Measurements from ENCODE around the gene CAMTA1. TPM values are rescaled to one million over a fixed set of nuclear protein-coding genes. Genes with fewer than 3 reads are reported as not detected.

The CAMTA1 gene
- total RNA-seq, 6 experiments from 2014 or later = 78.1 to 96.6 (median 86.1) TPM

DNA sequence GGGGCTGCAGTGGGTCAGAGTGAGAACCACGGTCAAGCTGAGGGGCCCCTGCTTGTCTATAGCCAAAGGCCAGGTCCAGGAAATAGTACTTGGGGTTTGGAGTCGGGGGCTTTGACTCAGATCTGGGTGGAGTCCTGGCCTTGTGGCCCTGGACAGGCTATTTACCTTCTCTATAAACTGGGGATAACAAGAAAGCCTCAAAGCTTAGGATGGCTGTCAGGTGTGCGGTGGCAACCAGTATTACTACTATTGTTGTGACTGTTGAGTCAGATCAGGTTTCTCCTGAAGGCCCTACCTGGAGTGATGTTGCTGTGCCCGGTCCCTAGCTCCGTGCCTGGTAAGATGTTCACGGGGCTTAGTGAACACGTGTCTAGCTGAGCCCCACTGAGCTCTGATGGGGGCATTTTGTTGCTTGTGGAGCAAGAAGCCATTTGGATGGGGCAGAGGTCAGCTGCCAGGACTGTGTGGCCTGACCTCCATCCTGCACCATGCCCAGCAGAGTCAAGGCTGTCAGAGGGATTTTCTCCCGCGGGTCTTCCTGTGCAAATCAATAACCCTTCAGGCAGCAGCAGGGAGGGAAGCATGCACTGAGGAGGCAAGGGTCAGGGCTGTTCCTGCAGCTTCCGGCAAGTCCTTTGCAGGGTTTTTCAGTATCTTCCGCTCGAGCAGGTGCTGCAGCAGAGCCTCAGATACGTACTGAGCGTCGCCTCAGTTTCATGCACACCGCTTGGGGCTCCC, 170.3 kb downstream of the CAMTA1 start:
- TF ChIP-seq, protein P1, sequence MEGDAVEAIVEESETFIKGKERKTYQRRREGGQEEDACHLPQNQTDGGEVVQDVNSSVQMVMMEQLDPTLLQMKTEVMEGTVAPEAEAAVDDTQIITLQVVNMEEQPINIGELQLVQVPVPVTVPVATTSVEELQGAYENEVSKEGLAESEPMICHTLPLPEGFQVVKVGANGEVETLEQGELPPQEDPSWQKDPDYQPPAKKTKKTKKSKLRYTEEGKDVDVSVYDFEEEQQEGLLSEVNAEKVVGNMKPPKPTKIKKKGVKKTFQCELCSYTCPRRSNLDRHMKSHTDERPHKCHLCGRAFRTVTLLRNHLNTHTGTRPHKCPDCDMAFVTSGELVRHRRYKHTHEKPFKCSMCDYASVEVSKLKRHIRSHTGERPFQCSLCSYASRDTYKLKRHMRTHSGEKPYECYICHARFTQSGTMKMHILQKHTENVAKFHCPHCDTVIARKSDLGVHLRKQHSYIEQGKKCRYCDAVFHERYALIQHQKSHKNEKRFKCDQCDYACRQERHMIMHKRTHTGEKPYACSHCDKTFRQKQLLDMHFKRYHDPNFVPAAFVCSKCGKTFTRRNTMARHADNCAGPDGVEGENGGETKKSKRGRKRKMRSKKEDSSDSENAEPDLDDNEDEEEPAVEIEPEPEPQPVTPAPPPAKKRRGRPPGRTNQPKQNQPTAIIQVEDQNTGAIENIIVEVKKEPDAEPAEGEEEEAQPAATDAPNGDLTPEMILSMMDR (IDR thresholded peaks at IDR 0.05) = no peak
- no peaks in the 10 kb centered on the region for H3K36me3 Mint-ChIP-seq (ENCODE audit: low read depth)

DNA sequence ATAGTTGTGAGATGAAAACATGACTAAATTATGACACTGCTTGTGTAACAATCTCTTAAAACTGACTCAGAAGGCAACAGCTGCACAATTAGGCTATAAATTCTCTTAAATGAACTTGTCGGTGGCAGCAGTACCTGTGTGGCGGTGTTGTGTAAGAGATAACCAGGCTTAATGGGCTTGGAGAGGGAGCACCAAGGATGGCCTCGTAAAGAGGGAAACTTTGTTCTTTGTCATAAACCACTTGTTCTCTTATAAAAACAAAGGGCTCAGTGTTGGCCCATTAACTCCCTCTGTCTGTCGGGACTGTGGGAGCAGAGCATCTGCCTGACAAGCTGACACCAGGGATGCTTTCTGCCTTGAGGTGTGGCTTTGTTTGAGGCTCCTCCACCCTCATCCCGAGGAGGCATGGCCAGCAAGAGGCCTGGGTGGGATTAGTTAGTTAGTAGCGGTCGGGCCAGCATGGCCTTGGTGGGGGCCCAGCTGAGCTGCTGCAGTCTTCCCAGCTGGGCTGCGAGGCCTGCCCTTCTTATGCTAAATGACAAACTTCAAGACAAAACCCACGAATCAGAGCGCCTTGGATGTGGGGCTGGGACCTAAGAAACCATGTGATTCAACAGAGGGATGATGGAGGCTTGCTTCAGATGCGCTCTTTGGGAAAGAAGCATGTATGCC, 171.4 kb downstream of the CAMTA1 start:
- Mint-ChIP-seq H3K4me1 (ENCODE audit: low read depth) (peaks cover 21% of the 10 kb centered on the region), H3K36me3 (ENCODE audit: low read depth) (no peaks in the 10 kb centered on the region), H3K27ac (no peak overlapping the region), H3K9me3 (no peaks in the 10 kb centered on the region), H3K4me3 (no peak overlapping the region), H3K27me3 (ENCODE audit: insufficient read depth) (peaks cover 19% of the 10 kb centered on the region)
- DNase-seq = no peak
- TF ChIP-seq, protein P1 (IDR thresholded peaks at IDR 0.05) = no peak

More for the DNA sequence above, 170.3 kb downstream of the CAMTA1 start:
- Mint-ChIP-seq H3K9me3 (no peaks in the 10 kb centered on the region), H3K4me1 (ENCODE audit: low read depth) (peaks cover 12% of the 10 kb centered on the region), H3K27me3 (ENCODE audit: insufficient read depth) (peaks cover 22% of the 10 kb centered on the region), H3K4me3 (no peak overlapping the region), H3K27ac (no peak overlapping the region)
- DNase-seq = no peak

DNA sequence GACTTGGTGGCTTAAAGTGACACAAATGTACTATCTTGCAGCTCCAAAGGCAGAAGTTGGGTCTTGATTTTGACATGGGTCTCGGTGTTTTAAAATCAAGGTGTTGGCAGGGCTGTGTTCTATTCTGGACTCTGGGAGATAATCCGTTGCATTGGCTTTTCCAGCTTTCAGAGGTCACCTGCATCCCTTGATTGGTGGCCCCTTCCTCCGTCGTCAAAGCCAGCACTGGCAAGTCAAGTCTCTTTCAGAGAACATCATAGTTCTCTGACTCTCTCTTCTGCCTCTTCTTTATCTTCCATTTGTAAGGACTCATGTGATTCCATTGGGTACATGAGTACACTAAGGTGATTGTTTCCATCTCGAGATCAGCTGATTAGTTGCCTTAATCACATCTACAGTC, 172.1 kb downstream of the CAMTA1 start:
- Mint-ChIP-seq H3K27ac (no peak overlapping the region), H3K4me3 (no peak overlapping the region), H3K9me3 (no peaks in the 10 kb centered on the region), H3K36me3 (ENCODE audit: low read depth) (no peaks in the 10 kb centered on the region), H3K4me1 (ENCODE audit: low read depth) (peaks cover 21% of the 10 kb centered on the region), H3K27me3 (ENCODE audit: insufficient read depth) (peaks cover 17% of the 10 kb centered on the region)
- no peak for DNase-seq
- TF ChIP-seq, protein P1 (IDR thresholded peaks at IDR 0.05) = no peak

DNA sequence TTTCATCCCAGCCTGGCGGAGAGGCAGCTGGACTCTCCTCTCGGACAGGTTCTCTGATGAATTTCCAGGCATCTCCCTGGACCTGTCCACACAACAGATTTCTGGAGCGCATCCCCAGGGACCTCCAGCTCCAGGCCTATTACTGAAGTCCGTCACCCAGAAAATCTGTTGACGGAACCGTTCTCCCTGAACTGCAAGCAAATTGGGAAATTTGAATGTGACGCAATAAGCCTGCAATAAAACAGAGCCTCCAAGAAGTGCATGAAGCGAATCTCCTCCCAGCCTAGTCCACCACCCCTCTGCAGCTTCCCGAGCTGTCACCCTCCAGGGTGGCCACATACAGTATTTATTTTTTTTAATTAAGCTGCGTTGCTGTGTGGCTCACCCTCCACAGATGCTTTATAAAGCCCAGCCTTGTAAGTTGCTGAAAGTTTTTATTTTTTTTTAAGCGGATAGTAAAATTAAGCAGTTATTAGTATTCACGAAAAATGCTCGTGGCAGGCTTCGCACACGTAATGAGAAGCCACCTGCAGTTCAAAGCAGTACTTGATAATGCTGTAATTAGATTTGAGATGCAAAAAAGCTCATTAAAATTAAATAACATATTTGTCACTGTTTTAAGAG, 173.3 kb downstream of the CAMTA1 start:
- DNase-seq = no peak
- Mint-ChIP-seq H3K27ac (no peak overlapping the region), H3K9me3 (no peaks in the 10 kb centered on the region), H3K4me3 (no peak overlapping the region), H3K27me3 (ENCODE audit: insufficient read depth) (peaks cover 13% of the 10 kb centered on the region), H3K36me3 (ENCODE audit: low read depth) (no peaks in the 10 kb centered on the region), H3K4me1 (ENCODE audit: low read depth) (peaks cover 21% of the 10 kb centered on the region)
- TF ChIP-seq, protein P1 (IDR thresholded peaks at IDR 0.05) = no peak

DNA sequence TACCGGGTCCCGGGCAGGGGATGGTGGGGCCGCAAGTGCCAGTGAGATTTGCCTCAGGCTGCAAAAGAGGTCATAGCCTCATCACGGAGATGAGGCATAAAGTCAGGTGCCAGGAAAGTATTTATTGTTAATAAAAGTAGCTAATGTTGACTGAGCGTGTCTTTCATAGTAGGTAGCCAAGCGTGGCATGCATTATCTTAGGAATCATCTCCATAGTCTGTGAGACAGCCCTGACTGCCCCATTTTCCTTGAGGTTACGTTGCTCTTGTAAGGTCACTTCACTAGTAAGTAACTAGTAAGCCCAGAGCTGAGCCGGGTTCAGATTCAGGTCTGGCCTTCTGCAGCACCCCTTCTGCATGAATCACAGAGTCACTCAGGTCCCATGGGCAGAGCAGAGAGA, 174.2 kb downstream of the CAMTA1 start:
- no peaks in the 10 kb centered on the region for H3K36me3 Mint-ChIP-seq (ENCODE audit: low read depth)
- H3K4me3 Mint-ChIP-seq = no peak overlapping the region
- peaks cover 21% of the 10 kb centered on the region for H3K4me1 Mint-ChIP-seq (ENCODE audit: low read depth)
- DNase-seq = no peak
- H3K9me3 Mint-ChIP-seq = no peaks in the 10 kb centered on the region
- H3K27me3 Mint-ChIP-seq (ENCODE audit: insufficient read depth) = peaks cover 13% of the 10 kb centered on the region
- TF ChIP-seq, protein P1 (IDR thresholded peaks at IDR 0.05) = no peak
- H3K27ac Mint-ChIP-seq = no peak overlapping the region; the same call in 1 of the 2 replicates
